Vagina (tissue), 2 donors: Measurements from ENCODE around the gene KLK4. TPM values are rescaled to one million over a fixed set of nuclear protein-coding genes. Genes with fewer than 3 reads are reported as not detected.
"Not testable (repeated sequence)": the region's sequence is repeated elsewhere in the genome, so short reads cannot be mapped to it uniquely, and the experiment has no call there.

Source experiments
- DNase-seq, 2 donors: peaks; one replicate each; pipeline ENCODE4 v3.0.0-alpha.2; 2017; ENCODE audit errors: extremely low spot score in 2 of 2
- H3K27ac ChIP-seq: fragments of 200-600 bp; sonication (generic); one replicate; pipeline ENCODE4 v1.5.1; 2019
- H3K27me3 ChIP-seq: fragments of 200-600 bp; sonication (generic); one replicate; pipeline ENCODE4 v1.5.1; 2019
- H3K36me3 ChIP-seq, 2 donors: fragments of 200-600 bp; sonication (generic); one replicate each; pipeline ENCODE4 v1.5.1; 2017 to 2019
- H3K4me1 ChIP-seq: fragments of 200-600 bp; sonication (generic); one replicate; pipeline ENCODE4 v1.5.1; 2019
- H3K4me3 ChIP-seq, 2 donors: fragments of 200-600 bp; sonication (generic); 1 replicate in 1 of 2; 2 replicates in 1 of 2; pipeline ENCODE4 v1.5.1; 2016 to 2019
- H3K9me3 ChIP-seq: fragments of 200-600 bp; sonication (generic); one replicate; pipeline ENCODE4 v1.5.1; 2019
- CTCF ChIP-seq, 3 experiments: fragments of 450-650 bp in 2 of 3; fragments of 200-600 bp in 1 of 3; sonication (generic) in 1 of 3; IDR thresholded peaks; one replicate each; pipeline ENCODE4 v1.5.1; 2017 to 2019; ENCODE audit warnings: antibody characterized with exemption in 3 of 3, mild to moderate bottlenecking in 2 of 3, moderate library complexity in 2 of 3
- POLR2A ChIP-seq, 2 donors: fragments of 450-650 bp; IDR thresholded peaks; one replicate each; pipeline ENCODE4 v1.6.1; 2017; ENCODE audit warnings: antibody characterized with exemption in 2 of 2, mild to moderate bottlenecking in 2 of 2, moderate library complexity in 2 of 2
- POLR2AphosphoS5 ChIP-seq, 2 donors: sonication (generic); formaldehyde crosslinking; IDR thresholded peaks; one replicate each; pipeline ENCODE4 v1.9.0; 2017; ENCODE audit warnings: antibody characterized with exemption in 2 of 2, mild to moderate bottlenecking in 2 of 2, low read depth in 1 of 2; ENCODE audit not compliant: insufficient read depth in 1 of 2
- intact Hi-C: fragments of 100-400 bp; cut with DNase I; formaldehyde crosslinking; loops from one replicate; pipeline ENCODE4 v1.15.1; 2023
- total RNA-seq: library from RNA; depleted of rRNA; stranded (reverse); fragments of >200 nt; gene quantifications from one replicate; pipeline ENCODE4 v1.2.3, GENCODE V29; 2016

Gene KLK4
- total RNA-seq, 1 donor from 2014 or later, result not detected

GRCh38 chr19:50898018-50898417, 13.2 kb downstream of the KLK4 start:
- H3K27me3 ChIP-seq, result no peaks in the 10 kb centered on the region
- intact Hi-C loops, result no loop called here

GRCh38 chr19:50897612-50898011, 13.6 kb downstream of the KLK4 start:
- no peak for TF ChIP-seq POLR2AphosphoS5 (IDR thresholded peaks at IDR 0.05; ENCODE audit: insufficient read depth in 1 of 2, low read depth in 1 of 2)
- TF ChIP-seq POLR2A (IDR thresholded peaks at IDR 0.05), result no peak
- TF ChIP-seq CTCF (IDR thresholded peaks at IDR 0.05), result no peak
- no peak for DNase-seq
- no peak overlapping the region for H3K4me3 ChIP-seq
- H3K27ac ChIP-seq, result no peak overlapping the region
- no peaks in the 10 kb centered on the region for H3K27me3 ChIP-seq
- intact Hi-C loops, result no loop called here
- no peaks in the 10 kb centered on the region for H3K9me3 ChIP-seq
- H3K4me1 ChIP-seq, result no peaks in the 10 kb centered on the region
- H3K36me3 ChIP-seq, result no peaks in the 10 kb centered on the region

More at GRCh38 chr19:50898018-50898417, 13.2 kb downstream of the KLK4 start:
- no peaks in the 10 kb centered on the region for H3K4me1 ChIP-seq
- H3K9me3 ChIP-seq, result no peaks in the 10 kb centered on the region
- no peak overlapping the region for H3K27ac ChIP-seq
- TF ChIP-seq POLR2AphosphoS5 (IDR thresholded peaks at IDR 0.05; ENCODE audit: insufficient read depth in 1 of 2, low read depth in 1 of 2), result no peak
- TF ChIP-seq POLR2A (IDR thresholded peaks at IDR 0.05), result no peak
- TF ChIP-seq CTCF (IDR thresholded peaks at IDR 0.05), result no peak
- no peak overlapping the region for H3K4me3 ChIP-seq
- H3K36me3 ChIP-seq, result no peaks in the 10 kb centered on the region
- no peak for DNase-seq

- Histone ChIP-seq H3K27me3 (no peaks in the 10 kb centered on the region), H3K36me3 (no peaks in the 10 kb centered on the region), H3K4me3 (no peak overlapping the region), H3K4me1 (no peaks in the 10 kb centered on the region), H3K27ac (no peak overlapping the region), H3K9me3 (no peaks in the 10 kb centered on the region)
- DNase-seq, result no peak
- intact Hi-C loops, result no loop called here
- TF ChIP-seq POLR2A (IDR thresholded peaks at IDR 0.05), result no peak
- no peak for TF ChIP-seq CTCF (IDR thresholded peaks at IDR 0.05)
- TF ChIP-seq POLR2AphosphoS5 (IDR thresholded peaks at IDR 0.05; ENCODE audit: insufficient read depth in 1 of 2, low read depth in 1 of 2), result no peak
Measured at GRCh38 chr19:50897191-50897607, 14.0 kb downstream of the KLK4 start.

GRCh38 chr19:50896591-50897190, 14.5 kb downstream of the KLK4 start:
- DNase-seq, result no peak

GRCh38 chr19:50896089-50896590, 15.1 kb downstream of the KLK4 start:
- intact Hi-C loops, H3K4me3 ChIP-seq, H3K4me1 ChIP-seq, DNase-seq, H3K27me3 ChIP-seq, H3K9me3 ChIP-seq, H3K36me3 ChIP-seq, H3K27ac ChIP-seq: not testable (repeated sequence)

More at GRCh38 chr19:50896591-50897190, 14.5 kb downstream of the KLK4 start:
- H3K4me1 ChIP-seq, result no peaks in the 10 kb centered on the region
- intact Hi-C loops, result no loop called here
- H3K36me3 ChIP-seq, result no peaks in the 10 kb centered on the region
- TF ChIP-seq POLR2AphosphoS5 (IDR thresholded peaks at IDR 0.05; ENCODE audit: insufficient read depth in 1 of 2, low read depth in 1 of 2) (peak in 1 of 2 donors; percentile 56), CTCF (IDR thresholded peaks at IDR 0.05) (no peak)
- no peak overlapping the region for H3K4me3 ChIP-seq
- H3K27me3 ChIP-seq, result no peaks in the 10 kb centered on the region
- H3K9me3 ChIP-seq, result no peaks in the 10 kb centered on the region
- no peak overlapping the region for H3K27ac ChIP-seq
